Measurements from ENCODE around the gene DACT1. TPM values are rescaled to one million over a fixed set of nuclear protein-coding genes. Genes with fewer than 3 reads are reported as not detected.

DACT1 gene
- total RNA-seq, 4 donors from 2014 or later: 1.9 to 19.0 (median 3.6) TPM

DNA sequence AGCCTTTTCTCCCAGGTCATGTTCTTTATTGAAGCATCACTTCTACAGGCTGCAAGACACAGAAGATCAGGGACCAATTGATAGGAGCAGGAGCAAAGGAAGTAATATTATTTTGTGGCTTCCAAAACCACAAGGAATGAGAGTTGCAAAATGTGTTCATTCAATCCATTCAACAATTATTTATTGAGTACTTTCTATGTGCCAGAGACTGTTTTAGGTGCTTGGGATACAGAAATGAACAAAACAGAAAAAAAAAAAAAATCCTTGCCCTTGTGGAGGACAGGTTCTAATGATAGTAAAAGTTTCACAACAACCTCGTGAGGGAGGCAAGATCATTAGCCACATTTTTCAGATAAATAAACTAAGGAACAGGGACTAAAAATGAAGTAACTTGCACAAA lies 20.1 kb upstream of the DACT1 start:
- no peak for TF ChIP-seq CTCF (IDR thresholded peaks at IDR 0.05)
- TF ChIP-seq POLR2A (IDR thresholded peaks at IDR 0.05): no peak
- no peak overlapping the region for H3K27ac ChIP-seq

DNA sequence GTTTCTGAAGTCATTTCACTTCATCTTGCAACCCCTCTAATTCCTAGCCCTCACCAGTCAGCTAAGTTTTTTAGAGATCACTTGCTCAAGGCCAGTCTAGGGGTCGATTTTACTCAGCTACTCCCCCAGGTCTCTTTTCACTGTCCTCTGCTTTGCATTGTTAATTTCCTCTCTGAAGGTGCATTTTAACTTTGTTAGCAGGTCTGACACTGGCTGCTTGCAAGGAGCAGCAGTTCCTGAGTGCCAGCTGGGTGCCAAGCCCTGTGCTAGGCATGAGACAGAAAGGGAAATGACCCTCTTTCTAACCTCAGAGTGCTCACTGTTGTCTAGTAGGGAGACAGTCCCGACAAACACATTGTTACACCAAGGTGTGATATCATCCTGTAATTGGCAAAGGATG lies 17.8 kb upstream of the DACT1 start:
- H3K4me1 ChIP-seq: no peaks in the 10 kb centered on the region
- TF ChIP-seq CTCF (IDR thresholded peaks at IDR 0.05) (no peak), POLR2A (IDR thresholded peaks at IDR 0.05) (no peak)
- no peak overlapping the region for H3K27ac ChIP-seq
- H3K36me3 ChIP-seq: no peaks in the 10 kb centered on the region
- H3K27me3 ChIP-seq: no peaks in the 10 kb centered on the region
- H3K4me3 ChIP-seq: no peak overlapping the region
- H3K9me3 ChIP-seq: no peaks in the 10 kb centered on the region
- DNase-seq: no peak

More for the DNA sequence above, 20.1 kb upstream of the DACT1 start:
- Histone ChIP-seq H3K36me3 (no peaks in the 10 kb centered on the region), H3K4me3 (no peak overlapping the region), H3K4me1 (no peaks in the 10 kb centered on the region), H3K9me3 (no peaks in the 10 kb centered on the region), H3K27me3 (no peaks in the 10 kb centered on the region)
- DNase-seq: no peak

- no peak for DNase-seq
- Histone ChIP-seq H3K36me3 (no peaks in the 10 kb centered on the region), H3K4me3 (no peak overlapping the region), H3K27me3 (no peaks in the 10 kb centered on the region), H3K27ac (no peak overlapping the region), H3K4me1 (no peaks in the 10 kb centered on the region), H3K9me3 (no peaks in the 10 kb centered on the region)
- TF ChIP-seq CTCF (IDR thresholded peaks at IDR 0.05) (no peak), POLR2A (IDR thresholded peaks at IDR 0.05) (no peak)
Measured at GRCh38 chr14:58625438-58625837, 12.3 kb upstream of the DACT1 start.

GRCh38 chr14:58626431-58626831 lies 11.3 kb upstream of the DACT1 start:
- Histone ChIP-seq H3K36me3 (no peaks in the 10 kb centered on the region), H3K4me3 (no peak overlapping the region), H3K27ac (no peak overlapping the region), H3K9me3 (no peaks in the 10 kb centered on the region), H3K4me1 (no peaks in the 10 kb centered on the region), H3K27me3 (no peaks in the 10 kb centered on the region)
- TF ChIP-seq CTCF (IDR thresholded peaks at IDR 0.05) (no peak), POLR2A (IDR thresholded peaks at IDR 0.05) (no peak)
- DNase-seq: no peak

DNA sequence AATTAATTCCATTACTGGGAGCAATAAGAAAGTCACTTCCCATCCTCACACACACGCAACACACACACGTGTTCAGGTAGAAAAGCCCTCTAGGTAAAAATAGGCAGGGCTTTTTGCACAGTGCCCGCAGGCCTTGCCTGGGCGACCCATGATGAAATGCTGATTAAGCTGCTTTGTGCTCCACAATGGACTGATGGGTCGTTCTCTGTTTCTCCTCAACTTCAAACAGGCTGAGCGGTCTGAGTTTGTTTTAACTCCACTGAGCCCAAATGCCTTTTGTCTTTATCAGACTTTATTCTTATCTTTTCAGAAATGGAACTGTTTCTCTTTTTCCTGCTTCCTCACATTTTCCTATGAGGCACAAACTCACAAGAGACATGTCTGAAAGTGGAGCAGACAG lies 9.4 kb upstream of the DACT1 start:
- Histone ChIP-seq H3K36me3 (no peaks in the 10 kb centered on the region), H3K4me1 (no peaks in the 10 kb centered on the region), H3K4me3 (no peak overlapping the region), H3K9me3 (no peaks in the 10 kb centered on the region), H3K27ac (no peak overlapping the region), H3K27me3 (no peaks in the 10 kb centered on the region)
- DNase-seq: no peak
- TF ChIP-seq CTCF (IDR thresholded peaks at IDR 0.05): no peak
- no peak for TF ChIP-seq POLR2A (IDR thresholded peaks at IDR 0.05)

DNA sequence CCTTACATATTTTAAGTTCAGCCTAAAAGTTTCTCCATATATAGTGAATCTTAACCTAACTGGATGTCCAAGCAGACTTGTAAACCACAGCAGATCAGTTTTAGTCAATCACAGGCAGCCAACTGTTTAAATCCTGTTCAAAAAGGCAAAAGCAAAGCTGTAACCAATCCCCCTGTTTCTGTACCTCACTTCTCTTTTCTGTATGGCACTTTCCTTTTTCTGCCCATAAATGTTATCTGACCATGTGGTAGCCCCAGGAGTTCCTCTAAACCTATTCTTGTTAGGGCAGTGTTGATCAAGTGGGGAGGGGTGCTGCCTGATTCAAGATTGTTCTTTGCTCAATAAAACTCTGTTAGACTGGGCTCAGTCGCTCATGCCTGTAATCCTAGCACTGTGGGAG lies 8.5 kb upstream of the DACT1 start:
- Histone ChIP-seq H3K27ac (no peak overlapping the region), H3K9me3 (no peaks in the 10 kb centered on the region), H3K4me3 (no peak overlapping the region), H3K4me1 (no peaks in the 10 kb centered on the region), H3K27me3 (no peaks in the 10 kb centered on the region), H3K36me3 (no peaks in the 10 kb centered on the region)
- TF ChIP-seq CTCF (IDR thresholded peaks at IDR 0.05): no peak
- no peak for DNase-seq
